ENCODE measurements around the gene KLF15.

- TF ChIP-seq, protein P1, sequence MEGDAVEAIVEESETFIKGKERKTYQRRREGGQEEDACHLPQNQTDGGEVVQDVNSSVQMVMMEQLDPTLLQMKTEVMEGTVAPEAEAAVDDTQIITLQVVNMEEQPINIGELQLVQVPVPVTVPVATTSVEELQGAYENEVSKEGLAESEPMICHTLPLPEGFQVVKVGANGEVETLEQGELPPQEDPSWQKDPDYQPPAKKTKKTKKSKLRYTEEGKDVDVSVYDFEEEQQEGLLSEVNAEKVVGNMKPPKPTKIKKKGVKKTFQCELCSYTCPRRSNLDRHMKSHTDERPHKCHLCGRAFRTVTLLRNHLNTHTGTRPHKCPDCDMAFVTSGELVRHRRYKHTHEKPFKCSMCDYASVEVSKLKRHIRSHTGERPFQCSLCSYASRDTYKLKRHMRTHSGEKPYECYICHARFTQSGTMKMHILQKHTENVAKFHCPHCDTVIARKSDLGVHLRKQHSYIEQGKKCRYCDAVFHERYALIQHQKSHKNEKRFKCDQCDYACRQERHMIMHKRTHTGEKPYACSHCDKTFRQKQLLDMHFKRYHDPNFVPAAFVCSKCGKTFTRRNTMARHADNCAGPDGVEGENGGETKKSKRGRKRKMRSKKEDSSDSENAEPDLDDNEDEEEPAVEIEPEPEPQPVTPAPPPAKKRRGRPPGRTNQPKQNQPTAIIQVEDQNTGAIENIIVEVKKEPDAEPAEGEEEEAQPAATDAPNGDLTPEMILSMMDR (IDR thresholded peaks at IDR 0.05; ENCODE audit: low read depth, low read length, poor library complexity, severe bottlenecking) = no peak
- TF ChIP-seq EZH2phosphoT487 (IDR thresholded peaks at IDR 0.05; ENCODE audit: borderline replicate concordance, low read length) = no peak
Observed at GRCh38 chr3:126352476-126353454, 4.4 kb downstream of the KLF15 start.
